Psoas muscle (tissue), 8 donors: ENCODE measurements around the gene ARL15. TPM values are rescaled to one million over a fixed set of nuclear protein-coding genes. Genes with fewer than 3 reads are reported as not detected.

ENCODE experiments used
- ATAC-seq, 4 donors: fragments of 200-7000 bp; cut with Tn5 transposase; one replicate each; pipeline ENCODE4 v1.9.1; 2020; ENCODE audit warnings: moderate library complexity in 3 of 4, mild to moderate bottlenecking in 2 of 4
- DNase-seq, 2 donors: peaks; one replicate each; pipeline ENCODE4 v3.0.0-alpha.2; 2020
- H3K27ac ChIP-seq: fragments of 200-600 bp; one replicate; pipeline ENCODE4 v1.8.0; 2022
- H3K27me3 ChIP-seq, 3 donors: fragments of 200-600 bp in 1 of 3; one replicate each; pipeline versions ENCODE4 v1.6.1 to v1.8.0; 2013 to 2022; ENCODE audit warnings: low read length in 2 of 3, mild to moderate bottlenecking in 2 of 3, moderate library complexity in 1 of 3; ENCODE audit not compliant: insufficient read depth in 3 of 3
- H3K36me3 ChIP-seq, 2 donors: fragments of 200-600 bp in 1 of 2; one replicate each; pipeline versions ENCODE4 v1.6.1 to v1.8.0; 2013 to 2022; ENCODE audit warnings: low read depth in 1 of 2, mild to moderate bottlenecking in 1 of 2, moderate library complexity in 1 of 2; ENCODE audit not compliant: insufficient read depth in 1 of 2
- H3K4me1 ChIP-seq: fragments of 200-600 bp; one replicate; pipeline ENCODE4 v1.8.0; 2022
- H3K4me3 ChIP-seq: fragments of 200-600 bp; one replicate; pipeline ENCODE4 v1.8.0; 2022; ENCODE audit warnings: mild to moderate bottlenecking
- H3K9me3 ChIP-seq: fragments of 200-600 bp; one replicate; pipeline ENCODE4 v1.8.0; 2022
- CTCF ChIP-seq: fragments of 200-600 bp; IDR thresholded peaks from one replicate; pipeline ENCODE4 v1.8.0; 2022; ENCODE audit warnings: antibody characterized with exemption
- WGBS, 3 donors: extraction: QIAGEN DNeasy Blood & Tissue Kit; methylation state at CpG; one replicate each; pipeline versions ENCODE4 v1.1.6 to v1.1.7; 2013; 5-methylcytosine and 5-hydroxymethylcytosine counted together
- intact Hi-C, 2 donors: fragments of 100-400 bp; cut with DNase I; formaldehyde crosslinking; loops; one replicate each; pipeline versions ENCODE4 v1.11.0 to v1.14.2; 2022
- polyA plus RNA-seq, 3 donors: library from polyadenylated mRNA; stranded (reverse); fragments of 200-250 nt; gene quantifications; one replicate each; pipeline ENCODE4 v1.2.3, GENCODE V29; 2013
- total RNA-seq, 4 donors: library from RNA; stranded (reverse); fragmentation: NEBNext Ultra II Directional in 2 of 4; extraction: Animal tissue kit (Norgen Biotek cat#: 25700) in 2 of 4; gene quantifications; one replicate each; pipeline versions ENCODE4 v1.2.1 to v1.2.4, GENCODE V29; 2021 to 2023
- donor health status: healthy with polysubstance abuse.
- donor health status: DM: no; HTN: no; CAD: no; lungs with moderate emphysema.
- donor health status: Bipolar disorder and iron deficiency.
- donor health status: healthy.
- donor health status: DM: yes; HTN: yes; CAD: no.
- donor health status: DM: no; HTN: no; CAD: no.
- donor health status: DM: no; HTN: no; CAD: no.
- donor health status: DM: yes; HTN: yes; CAD: no.

Gene ARL15
- total and polyA plus RNA-seq, 7 donors, result 2.5 to 8.9 (median 4.6) TPM

DNA sequence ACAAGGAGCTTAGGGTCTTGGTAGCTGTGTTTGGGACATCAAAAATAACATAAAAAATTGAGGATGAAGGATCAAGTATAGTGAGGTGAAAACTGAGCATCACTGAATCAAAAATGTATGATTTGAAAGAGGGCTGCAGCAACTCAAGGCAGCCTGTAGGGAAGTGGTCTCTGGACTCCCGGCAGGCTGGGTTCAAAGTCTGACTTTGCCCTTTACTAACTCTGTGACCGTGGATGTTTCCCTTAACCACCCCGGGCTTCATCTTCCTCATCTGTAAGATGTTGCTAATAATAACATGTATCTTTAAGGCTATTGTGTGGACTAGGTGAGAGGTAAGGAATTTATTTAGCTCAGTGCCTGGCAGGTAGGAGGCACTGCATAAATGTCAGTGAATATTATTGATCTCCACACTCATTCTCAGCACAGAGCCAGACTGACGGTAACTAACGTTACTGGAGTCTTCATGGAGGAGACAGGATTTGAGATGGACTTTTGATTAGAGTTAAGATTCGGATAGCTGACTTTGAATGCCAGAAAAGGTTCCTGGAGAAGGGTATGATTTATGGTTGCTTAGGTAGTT is 382.6 kb downstream of the ARL15 start:
- ATAC-seq (no peak), DNase-seq (no peak)
- WGBS, 3 donors, result 92 to 95% (median 93%) methylated on average over 6 of the region's 6 CpGs
- Histone ChIP-seq H3K27me3 (no peaks in the 10 kb centered on the region), H3K4me1 (no peaks in the 10 kb centered on the region), H3K9me3 (no peaks in the 10 kb centered on the region), H3K36me3 (no peaks in the 10 kb centered on the region), H3K4me3 (no peak overlapping the region), H3K27ac (no peak overlapping the region)
- TF ChIP-seq CTCF, result no peak
- intact Hi-C loops, result no loop called here

- no peak for TF ChIP-seq CTCF
- Histone ChIP-seq H3K27me3 (no peaks in the 10 kb centered on the region), H3K9me3 (no peaks in the 10 kb centered on the region), H3K27ac (no peak overlapping the region), H3K4me1 (no peaks in the 10 kb centered on the region), H3K36me3 (no peaks in the 10 kb centered on the region), H3K4me3 (no peak overlapping the region)
- 91 to 97% (median 95%) methylated on average over 4 of the region's 4 CpGs for WGBS, 3 donors
- no peak for DNase-seq
- ATAC-seq, result no peak
- intact Hi-C loops, result no loop called here
These were observed 384.3 kb downstream of the ARL15 start for GRCh38 chr5:53926026-53926425.

- intact Hi-C loops, result no loop called here
- Histone ChIP-seq H3K27ac (no peak overlapping the region), H3K27me3 (no peaks in the 10 kb centered on the region), H3K4me1 (no peaks in the 10 kb centered on the region), H3K4me3 (no peak overlapping the region), H3K9me3 (no peaks in the 10 kb centered on the region), H3K36me3 (no peaks in the 10 kb centered on the region)
- no peak for DNase-seq
- no peak for TF ChIP-seq CTCF
- ATAC-seq, result no peak
- WGBS, 3 donors, result 46 to 54% (median 49%) methylated on average over 2 of the region's 2 CpGs
These were observed 386.0 kb downstream of the ARL15 start for GRCh38 chr5:53924392-53924791.

DNA sequence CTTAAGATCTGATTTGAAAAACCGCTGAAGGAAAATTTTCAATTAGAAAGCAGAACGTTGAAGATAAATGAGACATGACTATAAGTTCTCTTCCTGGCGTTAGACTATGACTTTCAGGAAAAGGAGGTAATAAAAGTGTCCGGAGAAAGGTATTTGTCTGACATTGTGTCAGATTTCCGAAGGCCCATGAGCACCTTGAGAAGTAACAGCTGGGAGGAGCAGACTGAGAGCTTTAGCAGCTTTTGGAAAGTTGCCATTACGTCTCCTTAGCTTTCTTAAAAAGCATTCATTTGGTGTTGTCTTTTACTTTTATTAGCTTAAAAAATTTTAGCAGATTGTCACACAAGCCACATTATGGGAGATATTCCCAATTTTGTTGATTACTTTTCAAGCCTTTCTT is 386.4 kb downstream of the ARL15 start:
- Histone ChIP-seq H3K9me3 (no peaks in the 10 kb centered on the region), H3K27ac (no peak overlapping the region), H3K4me1 (no peaks in the 10 kb centered on the region), H3K27me3 (no peaks in the 10 kb centered on the region), H3K36me3 (no peaks in the 10 kb centered on the region), H3K4me3 (no peak overlapping the region)
- no peak for TF ChIP-seq CTCF
- WGBS, 3 donors, result 44 to 55% (median 51%) methylated on average over 6 of the region's 6 CpGs
- no peak for DNase-seq
- intact Hi-C loops, result no loop called here
- no peak for ATAC-seq
